ENCODE data around the gene CTDSPL2. TPM values are rescaled to one million over a fixed set of nuclear protein-coding genes. Genes with fewer than 3 reads are reported as not detected.

The CTDSPL2 gene
- total and polyA plus RNA-seq, 12 donors: 3.3 to 70.9 (median 27.9) TPM

DNA sequence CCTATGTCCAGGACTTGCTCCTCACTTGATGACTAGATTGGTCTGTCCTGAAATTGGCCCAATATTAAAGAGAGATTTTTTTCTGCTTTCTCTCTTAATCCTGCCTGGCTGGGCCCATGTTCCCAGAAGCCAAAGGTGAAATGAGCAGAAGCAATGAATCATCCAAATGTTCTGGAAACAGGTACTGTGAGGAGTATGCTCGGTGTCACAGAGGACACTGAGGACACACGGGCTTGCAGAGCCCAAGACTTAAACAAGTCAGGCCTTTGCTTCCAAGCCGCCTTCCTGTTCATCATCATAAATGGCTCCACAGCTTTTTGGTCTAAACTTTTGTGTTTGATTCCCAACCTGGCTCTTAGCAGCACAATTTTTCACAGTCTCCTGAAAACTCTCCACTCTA is 140.9 kb downstream of the CTDSPL2 start:
- TF ChIP-seq, protein P1, sequence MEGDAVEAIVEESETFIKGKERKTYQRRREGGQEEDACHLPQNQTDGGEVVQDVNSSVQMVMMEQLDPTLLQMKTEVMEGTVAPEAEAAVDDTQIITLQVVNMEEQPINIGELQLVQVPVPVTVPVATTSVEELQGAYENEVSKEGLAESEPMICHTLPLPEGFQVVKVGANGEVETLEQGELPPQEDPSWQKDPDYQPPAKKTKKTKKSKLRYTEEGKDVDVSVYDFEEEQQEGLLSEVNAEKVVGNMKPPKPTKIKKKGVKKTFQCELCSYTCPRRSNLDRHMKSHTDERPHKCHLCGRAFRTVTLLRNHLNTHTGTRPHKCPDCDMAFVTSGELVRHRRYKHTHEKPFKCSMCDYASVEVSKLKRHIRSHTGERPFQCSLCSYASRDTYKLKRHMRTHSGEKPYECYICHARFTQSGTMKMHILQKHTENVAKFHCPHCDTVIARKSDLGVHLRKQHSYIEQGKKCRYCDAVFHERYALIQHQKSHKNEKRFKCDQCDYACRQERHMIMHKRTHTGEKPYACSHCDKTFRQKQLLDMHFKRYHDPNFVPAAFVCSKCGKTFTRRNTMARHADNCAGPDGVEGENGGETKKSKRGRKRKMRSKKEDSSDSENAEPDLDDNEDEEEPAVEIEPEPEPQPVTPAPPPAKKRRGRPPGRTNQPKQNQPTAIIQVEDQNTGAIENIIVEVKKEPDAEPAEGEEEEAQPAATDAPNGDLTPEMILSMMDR (IDR thresholded peaks at IDR 0.05): no peak
- no peak for TF ChIP-seq POLR2A (IDR thresholded peaks at IDR 0.05)
- Histone ChIP-seq H3K4me1 (replicated peaks in 1 of 2) (no peaks in the 10 kb centered on the region), H3K4me3 (no peak overlapping the region), H3K27ac (no peak overlapping the region), H3K36me3 (replicated peaks in 1 of 2) (peaks cover 0 to 72% of the 10 kb centered on the region in 2 donors), H3K27me3 (no peaks in the 10 kb centered on the region), H3K9me3 (replicated peaks in 1 of 3) (no peaks in the 10 kb centered on the region)
- intact Hi-C loops (cut with DNase I): no loop called here
- WGBS, 4 donors: 75 to 89% (median 81%) methylated on average over 3 of the region's 3 CpGs
- DNase-seq: no peak

DNA sequence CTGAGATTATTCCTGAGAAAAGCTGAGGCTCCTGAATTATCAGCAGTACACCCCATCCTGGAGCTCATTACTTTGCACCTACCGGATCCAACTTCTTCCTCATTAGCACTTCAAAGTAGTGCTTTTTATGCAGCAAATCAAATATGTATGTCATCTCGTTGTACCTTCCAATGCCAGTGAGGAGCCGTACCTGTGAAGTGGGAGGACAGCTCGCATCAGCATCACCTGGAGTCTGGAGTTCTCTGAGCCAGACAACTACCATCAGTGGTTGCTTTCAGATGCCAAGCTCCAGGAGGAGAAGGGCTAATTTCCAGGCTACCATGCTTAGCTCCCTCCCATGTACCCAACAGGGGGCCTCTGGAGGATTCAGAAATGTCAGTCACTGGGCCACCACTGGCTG is 141.9 kb downstream of the CTDSPL2 start:
- 96 to 98% (median 97%) methylated on average over 4 of the region's 4 CpGs for WGBS, 4 donors
- intact Hi-C loops (cut with DNase I): no loop called here
- no peak for TF ChIP-seq POLR2A (IDR thresholded peaks at IDR 0.05)
- TF ChIP-seq, protein P1 (IDR thresholded peaks at IDR 0.05): no peak
- no peak for DNase-seq
- Histone ChIP-seq H3K4me3 (no peak overlapping the region), H3K27ac (no peak overlapping the region), H3K27me3 (no peaks in the 10 kb centered on the region), H3K36me3 (replicated peaks in 1 of 2) (peaks cover 0 to 63% of the 10 kb centered on the region in 2 donors), H3K9me3 (replicated peaks in 1 of 3) (no peaks in the 10 kb centered on the region), H3K4me1 (replicated peaks in 1 of 2) (no peaks in the 10 kb centered on the region)

DNA sequence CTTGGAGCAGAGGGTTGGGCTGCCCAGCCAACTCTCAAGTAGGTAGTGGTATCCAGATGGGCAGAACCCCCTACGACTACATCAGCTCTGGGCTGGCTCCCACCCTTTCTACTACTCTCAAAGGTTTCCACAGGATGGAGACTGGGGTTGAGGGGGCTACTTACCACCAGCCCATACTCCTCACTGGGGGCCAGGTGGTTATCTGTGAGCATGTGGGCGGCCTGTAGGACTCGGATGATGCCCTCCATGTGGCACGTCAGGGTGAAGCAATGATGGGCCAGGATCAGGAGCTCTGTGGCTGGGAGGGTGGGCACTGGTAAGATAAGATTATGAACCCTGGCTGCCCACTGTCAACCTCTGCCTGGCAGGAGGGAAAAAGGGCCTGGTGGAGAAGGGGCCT is 142.9 kb downstream of the CTDSPL2 start:
- TF ChIP-seq POLR2A (IDR thresholded peaks at IDR 0.05): no peak
- TF ChIP-seq, protein P1 (IDR thresholded peaks at IDR 0.05): no peak
- Histone ChIP-seq H3K27ac (no peak overlapping the region), H3K27me3 (no peaks in the 10 kb centered on the region), H3K4me3 (no peak overlapping the region), H3K9me3 (replicated peaks in 1 of 3) (no peaks in the 10 kb centered on the region), H3K36me3 (replicated peaks in 1 of 2) (peaks cover 0 to 53% of the 10 kb centered on the region in 2 donors), H3K4me1 (replicated peaks in 1 of 2) (no peaks in the 10 kb centered on the region)
- intact Hi-C loops (cut with DNase I): loop anchor here in 1 of 2 donors (10.0 kb wide), 1 partner anchor 164 kb away; the partner anchor contains the start of gene TRIM69
- DNase-seq: no peak
- WGBS, 4 donors: 93 to 98% (median 95%) methylated on average over 2 to 4 of the region's 4 CpGs

DNA sequence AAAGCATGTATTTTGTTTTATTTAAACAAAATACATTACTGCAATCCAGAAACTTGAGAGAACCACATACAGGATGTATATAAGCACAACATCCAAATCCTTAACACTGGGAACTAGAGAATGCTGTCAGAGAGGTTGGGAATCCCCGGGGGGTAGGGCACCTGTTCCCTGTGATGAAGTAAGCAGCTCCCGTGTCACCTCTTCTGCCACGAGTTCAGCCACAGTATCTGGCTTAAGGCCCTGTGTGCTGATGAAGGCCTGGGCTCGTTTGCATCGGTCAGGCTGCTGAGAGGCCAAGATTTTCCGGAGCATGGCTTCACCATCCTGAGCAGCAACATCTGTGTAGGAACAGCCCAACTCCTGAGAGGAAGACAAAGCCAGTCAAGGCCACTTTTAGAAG is 146.0 kb downstream of the CTDSPL2 start:
- Histone ChIP-seq H3K27me3 (no peaks in the 10 kb centered on the region), H3K4me3 (no peak overlapping the region), H3K4me1 (replicated peaks in 1 of 2) (no peaks in the 10 kb centered on the region), H3K9me3 (replicated peaks in 1 of 3) (no peaks in the 10 kb centered on the region), H3K36me3 (replicated peaks in 1 of 2) (peaks cover 0 to 27% of the 10 kb centered on the region in 2 donors), H3K27ac (no peak overlapping the region)
- no peak for TF ChIP-seq POLR2A (IDR thresholded peaks at IDR 0.05)
- TF ChIP-seq, protein P1 (IDR thresholded peaks at IDR 0.05): no peak
- intact Hi-C loops (cut with DNase I): loop anchor here in 1 of 2 donors (10.0 kb wide), 1 partner anchor 161 kb away; the partner anchor contains the start of gene TRIM69
- WGBS, 4 donors: 80 to 92% (median 87%) methylated on average over 6 of the region's 6 CpGs
- no peak for DNase-seq

Data from adrenal gland (tissue), 12 donors.